GM10248 (cell line): ENCODE results near the gene FAM153A.
"Not testable (repeated sequence)": the region's sequence is repeated elsewhere in the genome, so short reads cannot be mapped to it uniquely, and the experiment has no call there.

Experiments
- CTCF ChIA-PET: fragments of 300-600 bp; sonication (Branson Sonifier 250); formaldehyde crosslinking; extraction: SDS; loops from one replicate; lab custom pipeline; 2021; ENCODE audit warnings: antibody characterized with exemption; lab: Yijun Ruan, JAX
- POLR2A ChIA-PET: fragments of 350-650 bp; sonication (Branson Sonifier 250); formaldehyde crosslinking; extraction: SDS; loops from one replicate; lab custom pipeline; 2020; ENCODE audit warnings: antibody characterized with exemption; lab: Yijun Ruan, JAX
- DNase-seq: peaks from one replicate; pipeline ENCODE4 v3.0.0; 2012; ENCODE audit errors: extremely low spot score

Gene FAM153A

GRCh38 chr5:177782792-177783633, at the start of gene FAM153A:
Gene FAM153A (minus strand): TSS chr5:177782899.
- CTCF ChIA-PET, DNase-seq, POLR2A ChIA-PET: not testable (repeated sequence)

GRCh38 chr5:177832287-177832686, 49.6 kb upstream of the FAM153A start:
- POLR2A ChIA-PET = interaction anchor here (0.7 kb wide), 1 partner anchor 266 kb away, joined by 3 read pairs; no protein-coding TSS in a partner anchor
- CTCF ChIA-PET, DNase-seq: not testable (repeated sequence)

- CTCF ChIA-PET, DNase-seq, POLR2A ChIA-PET: not testable (repeated sequence)
These were observed 43.4 kb upstream of the FAM153A start for GRCh38 chr5:177826073-177826472.

GRCh38 chr5:177824776-177825175, 42.1 kb upstream of the FAM153A start:
- POLR2A ChIA-PET, DNase-seq, CTCF ChIA-PET: not testable (repeated sequence)

- DNase-seq, CTCF ChIA-PET, POLR2A ChIA-PET: not testable (repeated sequence)
These were observed 39.8 kb upstream of the FAM153A start for GRCh38 chr5:177822489-177822888.

- CTCF ChIA-PET, DNase-seq, POLR2A ChIA-PET: not testable (repeated sequence)
These were observed 37.0 kb upstream of the FAM153A start for GRCh38 chr5:177819664-177820063.

GRCh38 chr5:177812814-177813425, 30.2 kb upstream of the FAM153A start:
- DNase-seq, POLR2A ChIA-PET, CTCF ChIA-PET: not testable (repeated sequence)

- DNase-seq, POLR2A ChIA-PET, CTCF ChIA-PET: not testable (repeated sequence)
These were observed 29.6 kb upstream of the FAM153A start for GRCh38 chr5:177812160-177812743.

- POLR2A ChIA-PET, DNase-seq, CTCF ChIA-PET: not testable (repeated sequence)
These were observed 26.7 kb upstream of the FAM153A start for GRCh38 chr5:177809209-177809913.

- DNase-seq, CTCF ChIA-PET, POLR2A ChIA-PET: not testable (repeated sequence)
These were observed 25.7 kb upstream of the FAM153A start for GRCh38 chr5:177808420-177808819.

- CTCF ChIA-PET, POLR2A ChIA-PET, DNase-seq: not testable (repeated sequence)
These were observed 24.6 kb upstream of the FAM153A start for GRCh38 chr5:177807265-177807664.

- DNase-seq, POLR2A ChIA-PET, CTCF ChIA-PET: not testable (repeated sequence)
These were observed 18.7 kb upstream of the FAM153A start for GRCh38 chr5:177801427-177801826.

- POLR2A ChIA-PET, CTCF ChIA-PET, DNase-seq: not testable (repeated sequence)
These were observed 15.6 kb upstream of the FAM153A start for GRCh38 chr5:177798237-177798840.

GRCh38 chr5:177793272-177793671, 10.6 kb upstream of the FAM153A start:
- POLR2A ChIA-PET, DNase-seq, CTCF ChIA-PET: not testable (repeated sequence)

GRCh38 chr5:177791649-177792048, 8.9 kb upstream of the FAM153A start:
- DNase-seq, CTCF ChIA-PET, POLR2A ChIA-PET: not testable (repeated sequence)

GRCh38 chr5:177782169-177782568, 530 bp downstream of the FAM153A start:
- POLR2A ChIA-PET, CTCF ChIA-PET, DNase-seq: not testable (repeated sequence)

- DNase-seq, POLR2A ChIA-PET, CTCF ChIA-PET: not testable (repeated sequence)
These were observed 11.5 kb downstream of the FAM153A start for GRCh38 chr5:177771206-177771605.

- DNase-seq, POLR2A ChIA-PET, CTCF ChIA-PET: not testable (repeated sequence)
These were observed 12.1 kb downstream of the FAM153A start for GRCh38 chr5:177770646-177771045.
